GM12801 (cell line): ENCODE measurements around the gene FTL.

Source experiments
- CTCF ChIP-seq: IDR thresholded peaks from one replicate; pipeline ENCODE4 v1.5.1; 2011; ENCODE audit warnings: control low read depth; ENCODE audit not compliant: insufficient read length; ENCODE audit errors: extremely low read depth

Gene FTL

GRCh38 chr19:48991873-48992580, 26.9 kb downstream of the FTL start:
- no peak for TF ChIP-seq CTCF

GRCh38 chr19:48992581-48993174, 27.6 kb downstream of the FTL start:
- no peak for TF ChIP-seq CTCF

- TF ChIP-seq CTCF = no peak
These were observed 28.3 kb downstream of the FTL start, which contains the start of the genes GYS1 and RUVBL2 for GRCh38 chr19:48993175-48994034. TSS of gene GYS1 (minus strand) at chr19:48993309. CDS start at chr19:48993112, 197 bp downstream. TSS of gene RUVBL2 (plus strand) at chr19:48993887. CDS start at chr19:48993912, 25 bp downstream.

- no peak for TF ChIP-seq CTCF
These were observed 28.9 kb downstream of the FTL start for GRCh38 chr19:48994035-48994386.

GRCh38 chr19:48997972-48998371, 32.9 kb downstream of the FTL start:
- no peak for TF ChIP-seq CTCF

- no peak for TF ChIP-seq CTCF
These were observed 34.6 kb downstream of the FTL start for GRCh38 chr19:48999481-49000325.
